ENCODE data around the gene MYBBP1A. TPM values are rescaled to one million over a fixed set of nuclear protein-coding genes. Genes with fewer than 3 reads are reported as not detected.

MYBBP1A gene
- total RNA-seq, 2 experiments from 2014 or later, result 58.0 to 58.2 TPM

GRCh38 chr17:4584917-4585637, 29.9 kb upstream of the MYBBP1A start:
- peaks cover 46% of the 10 kb centered on the region for H3K27me3 Mint-ChIP-seq
- Histone ChIP-seq H3K4me1 (ENCODE audit: insufficient read depth, low read length) (peaks cover 10% of the 10 kb centered on the region), H3K9me3 (ENCODE audit: control insufficient read depth in 1 of 2, insufficient read depth in 1 of 2, low read length in 2 of 2) (no peaks in the 10 kb centered on the region), H3K4me3 (ENCODE audit: low read length) (no peak overlapping the region), H3K36me3 (ENCODE audit: insufficient read depth, low read length) (no peaks in the 10 kb centered on the region), H3K27me3 (ENCODE audit: control insufficient read depth in 1 of 2, insufficient read depth in 2 of 2, low read length in 2 of 2) (peaks cover 22 to 31% of the 10 kb centered on the region in 2 experiments), H3K27ac (ENCODE audit: low read depth in 1 of 2, low read length in 2 of 2) (no peak overlapping the region)
- DNase-seq, result no peak
- CTCF ChIA-PET, result no interaction called here
- POLR2A ChIA-PET, result no interaction called here
- H3K4me3 Mint-ChIP-seq, result no peak overlapping the region
- no peak overlapping the region for H3K27ac Mint-ChIP-seq
- intact Hi-C loops (cut with DNase I, micrococcal nuclease), result no loop called here
- no peaks in the 10 kb centered on the region for H3K36me3 Mint-ChIP-seq (ENCODE audit: low read depth)
- ATAC-seq (ENCODE audit: poor library complexity), result no peak
- no peak for TF ChIP-seq CTCF (IDR thresholded peaks at IDR 0.05)
- H3K4me1 Mint-ChIP-seq (ENCODE audit: low read depth), result peaks cover 4% of the 10 kb centered on the region
- no peaks in the 10 kb centered on the region for H3K9me3 Mint-ChIP-seq

DNA sequence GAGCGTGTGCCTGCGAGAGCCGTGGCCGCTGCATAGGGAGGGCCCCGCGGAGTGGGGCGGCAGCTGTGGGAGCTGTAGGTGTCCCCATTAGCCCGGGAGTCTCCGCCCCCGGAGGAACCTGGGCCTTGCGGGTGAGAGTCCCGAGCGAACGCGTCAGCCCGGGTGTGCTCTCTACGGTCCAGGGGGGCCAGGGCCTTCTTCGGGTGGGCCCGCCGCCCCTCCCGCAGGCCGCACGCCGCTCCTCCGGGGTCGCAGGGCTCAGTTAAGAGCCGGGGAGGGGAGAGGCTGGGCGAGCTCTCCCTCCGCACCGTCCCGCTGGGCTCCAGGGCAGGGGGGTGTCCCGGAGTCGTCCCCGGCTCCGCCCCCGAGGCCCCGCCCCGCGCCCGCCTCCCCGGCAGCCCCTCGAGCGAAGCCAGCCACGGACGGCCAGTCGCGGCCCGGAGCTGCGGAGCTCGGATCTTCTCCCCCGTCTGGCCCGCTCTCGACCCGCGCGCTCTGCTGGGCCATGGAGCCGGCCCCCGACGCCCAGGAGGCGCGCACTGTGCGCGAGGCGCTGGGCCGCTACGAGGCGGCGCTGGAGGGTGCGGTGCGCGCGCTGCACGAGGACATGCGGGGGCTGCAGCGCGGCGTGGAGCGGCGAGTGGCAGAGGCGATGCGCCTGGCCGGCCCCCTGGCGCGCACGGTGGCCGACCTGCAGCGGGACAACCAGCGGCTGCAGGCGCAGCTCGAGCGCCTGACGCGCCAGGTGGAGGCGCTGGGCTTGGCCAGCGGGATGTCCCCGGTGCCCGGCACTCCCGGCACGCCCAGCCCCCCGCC, 29.1 kb upstream of the MYBBP1A start, which contains the start of gene SMTNL2:
TSS of gene SMTNL2 (plus strand) at position 429 of the 816 bp plus-strand sequence. CDS start at position 506, 77 bp downstream.
- peak within 1 kb of the TSS; percentile 85 for H3K4me3 Mint-ChIP-seq
- DNase-seq (peak in 3 of 14 experiments; percentile 8 to 18 (median 8)), ATAC-seq (ENCODE audit: poor library complexity) (peak; percentile 53)
- peak within 1 kb of the TSS; percentile 10 for H3K4me3 ChIP-seq (ENCODE audit: low read length)
- peaks cover 4% of the 10 kb centered on the region for H3K4me1 Mint-ChIP-seq (ENCODE audit: low read depth)
- H3K27ac Mint-ChIP-seq, result no peak within 1 kb of the TSS
- no peaks in the 10 kb centered on the region for H3K36me3 Mint-ChIP-seq (ENCODE audit: low read depth)
- intact Hi-C loops (cut with DNase I, micrococcal nuclease), result no loop called here
- H3K36me3 ChIP-seq (ENCODE audit: insufficient read depth, low read length), result no peaks in the 10 kb centered on the region
- CTCF ChIA-PET, result no interaction called here
- H3K27me3 ChIP-seq (ENCODE audit: control insufficient read depth in 1 of 2, insufficient read depth in 2 of 2, low read length in 2 of 2), result peaks cover 22 to 31% of the 10 kb centered on the region in 2 experiments
- H3K27ac ChIP-seq (ENCODE audit: low read depth in 1 of 2, low read length in 2 of 2), result no peak within 1 kb of the TSS
- H3K9me3 Mint-ChIP-seq, result no peaks in the 10 kb centered on the region
- no peaks in the 10 kb centered on the region for H3K9me3 ChIP-seq (ENCODE audit: control insufficient read depth in 1 of 2, insufficient read depth in 1 of 2, low read length in 2 of 2)
- POLR2A ChIA-PET, result interaction anchor here (0.5 kb wide), 1 partner anchor 120 kb away, joined by 4 read pairs; the partner anchor contains the start of gene PELP1
- peak; percentile 1 for TF ChIP-seq CTCF (IDR thresholded peaks at IDR 0.05)
- peaks cover 46% of the 10 kb centered on the region for H3K27me3 Mint-ChIP-seq
- peaks cover 10% of the 10 kb centered on the region for H3K4me1 ChIP-seq (ENCODE audit: insufficient read depth, low read length)

- intact Hi-C loops (cut with DNase I, micrococcal nuclease), result no loop called here
- Mint-ChIP-seq H3K27ac (no peak overlapping the region), H3K27me3 (peaks cover 44% of the 10 kb centered on the region), H3K4me3 (peak overlapping the region; percentile 85), H3K36me3 (ENCODE audit: low read depth) (no peaks in the 10 kb centered on the region), H3K4me1 (ENCODE audit: low read depth) (peaks cover 4% of the 10 kb centered on the region), H3K9me3 (no peaks in the 10 kb centered on the region)
- H3K4me1 ChIP-seq (ENCODE audit: insufficient read depth, low read length), result peaks cover 10% of the 10 kb centered on the region
- TF ChIP-seq CTCF (IDR thresholded peaks at IDR 0.05), result peak; percentile 22
- CTCF ChIA-PET, result no interaction called here
- DNase-seq, result peak in 3 of 14 experiments; percentile 8 to 48 (median 38)
- H3K27me3 ChIP-seq (ENCODE audit: control insufficient read depth in 1 of 2, insufficient read depth in 2 of 2, low read length in 2 of 2), result peaks cover 22 to 31% of the 10 kb centered on the region in 2 experiments
- no peaks in the 10 kb centered on the region for H3K9me3 ChIP-seq (ENCODE audit: control insufficient read depth in 1 of 2, insufficient read depth in 1 of 2, low read length in 2 of 2)
- H3K4me3 ChIP-seq (ENCODE audit: low read length), result peak overlapping the region; percentile 10
- no peaks in the 10 kb centered on the region for H3K36me3 ChIP-seq (ENCODE audit: insufficient read depth, low read length)
- H3K27ac ChIP-seq (ENCODE audit: low read depth in 1 of 2, low read length in 2 of 2), result no peak overlapping the region
- peak; percentile 72 for ATAC-seq (ENCODE audit: poor library complexity)
- POLR2A ChIA-PET, result no interaction called here
Observed at GRCh38 chr17:4583782-4584100, 28.6 kb upstream of the MYBBP1A start.
